ENCODE data around the gene SLX4IP.

DNA sequence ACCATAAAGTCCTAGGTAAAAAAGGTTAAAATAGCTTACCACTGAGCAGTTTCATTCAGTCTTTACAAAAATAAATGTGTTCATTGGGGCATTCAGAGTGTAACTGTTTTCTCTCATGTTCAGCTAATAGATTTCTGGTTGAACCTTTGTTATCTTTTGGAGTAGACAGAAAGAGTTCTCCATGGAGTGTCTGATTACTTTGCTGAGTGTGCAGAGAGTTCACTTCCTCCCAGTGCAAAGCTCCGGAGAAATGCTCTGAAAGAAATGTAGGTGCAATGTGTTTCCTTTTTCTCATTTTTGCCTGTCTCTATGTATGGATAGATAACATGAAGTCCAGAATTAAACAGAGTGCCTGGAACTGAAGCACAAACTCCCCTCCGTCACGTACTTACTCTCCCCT is 186.0 kb downstream of the SLX4IP start:
- TF ChIP-seq CTCF (IDR thresholded peaks at IDR 0.05; ENCODE audit: low read depth, low read length) (no peak), POLR2A (IDR thresholded peaks at IDR 0.05; ENCODE audit: extremely low read depth, insufficient read length) (no peak)
